Activated CD8-positive, alpha-beta memory T cell treated with anti-CD3 and anti-CD28 coated beads, Interleukin-2, amount 10 ng/mL, durations not matched to agents 7 days and 5 days (primary cell): ENCODE measurements around the gene RNASET2. TPM values are rescaled to one million over a fixed set of nuclear protein-coding genes. Genes with fewer than 3 reads are reported as not detected.

ENCODE experiments used
- ATAC-seq: fragments of 150-1000 bp; cut with Tn5 transposase; one replicate; pipeline ENCODE4 v1.10.0; 2021; ENCODE audit warnings: moderate library complexity
- CTCF ChIA-PET: fragments of 350-600 bp; sonication (Branson Sonifier 250); formaldehyde crosslinking; loops from one replicate; lab custom pipeline; 2021; ENCODE audit warnings: antibody characterized with exemption; lab: Charles Lee
- DNase-seq: peaks from one replicate; pipeline ENCODE4 v3.0.0-alpha.2; 2020
- H3K27ac Mint-ChIP-seq: one replicate; pipeline ENCODE4 v1.8.0; 2021; ENCODE audit warnings: mild to moderate bottlenecking, mixed read lengths
- H3K27me3 Mint-ChIP-seq: one replicate; pipeline ENCODE4 v1.8.0; 2021; ENCODE audit warnings: mixed read lengths
- H3K36me3 Mint-ChIP-seq: one replicate; pipeline ENCODE4 v1.8.0; 2021; ENCODE audit warnings: mild to moderate bottlenecking, mixed read lengths
- H3K4me1 Mint-ChIP-seq: one replicate; pipeline ENCODE4 v1.8.0; 2021; ENCODE audit warnings: mixed read lengths
- H3K4me3 Mint-ChIP-seq: one replicate; pipeline ENCODE4 v1.8.0; 2021; ENCODE audit warnings: mild to moderate bottlenecking, moderate library complexity, mixed read lengths
- H3K9me3 Mint-ChIP-seq: one replicate; pipeline ENCODE4 v1.8.0; 2022; ENCODE audit warnings: low read depth, mixed read lengths
- total RNA-seq, 2 experiments: library from RNA; stranded (reverse); gene quantifications; one replicate each; pipeline ENCODE4 v1.2.3, GENCODE V29; 2021

The RNASET2 gene
- total RNA-seq, 2 experiments from 2014 or later, result 28.8 to 46.6 TPM

DNA sequence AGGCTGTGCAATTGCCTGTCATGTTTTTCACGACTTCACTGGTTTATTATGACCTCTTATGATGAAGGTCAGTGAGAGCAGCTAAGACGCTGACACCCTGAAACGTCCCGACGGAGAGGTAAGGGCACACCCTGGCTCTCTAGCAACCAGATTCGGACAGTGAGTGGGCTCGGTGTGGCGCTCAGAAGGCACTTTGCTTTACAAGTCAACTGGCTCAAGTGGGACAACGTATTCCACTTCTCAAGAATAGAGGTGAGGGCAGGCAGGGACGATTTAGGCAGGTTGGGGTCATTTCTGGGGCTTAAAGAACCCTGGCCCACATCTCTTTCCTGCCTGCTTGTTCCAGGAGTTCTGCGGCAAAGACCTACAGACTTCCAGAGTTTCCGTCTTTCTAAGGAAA, 18.2 kb downstream of the RNASET2 start:
- DNase-seq (no peak), ATAC-seq (no peak)
- H3K4me1 Mint-ChIP-seq, result no peaks in the 10 kb centered on the region
- H3K9me3 Mint-ChIP-seq, result no peaks in the 10 kb centered on the region
- H3K4me3 Mint-ChIP-seq, result no peak overlapping the region
- peaks cover 5% of the 10 kb centered on the region for H3K36me3 Mint-ChIP-seq
- CTCF ChIA-PET, result interaction anchor here (1.1 kb wide), 1 partner anchor 13 kb away, joined by 3 read pairs; no protein-coding TSS in a partner anchor
- no peaks in the 10 kb centered on the region for H3K27me3 Mint-ChIP-seq
- no peak overlapping the region for H3K27ac Mint-ChIP-seq

DNA sequence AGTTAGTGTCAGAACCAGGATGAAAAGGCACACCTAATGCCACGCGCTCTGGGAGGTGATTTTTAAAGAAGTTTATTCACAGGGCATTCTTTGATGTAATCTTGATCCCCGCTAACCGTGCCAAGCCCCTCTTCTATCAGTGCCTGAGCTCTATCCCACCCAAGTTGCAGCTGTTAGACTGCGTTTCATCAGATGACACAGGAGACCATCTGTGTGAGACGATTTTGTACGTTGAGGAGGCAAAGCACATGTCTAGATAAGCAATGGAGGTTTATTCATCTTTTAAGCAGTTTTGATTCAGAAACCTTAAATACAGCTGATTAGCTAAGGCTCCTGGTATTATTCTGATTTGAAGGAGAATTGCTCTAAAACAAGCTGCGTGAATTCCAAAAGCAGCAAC, 18.6 kb downstream of the RNASET2 start:
- Mint-ChIP-seq H3K4me3 (no peak overlapping the region), H3K27ac (no peak overlapping the region), H3K36me3 (peaks cover 5% of the 10 kb centered on the region), H3K9me3 (no peaks in the 10 kb centered on the region), H3K27me3 (no peaks in the 10 kb centered on the region), H3K4me1 (no peaks in the 10 kb centered on the region)
- DNase-seq (no peak), ATAC-seq (no peak)
- CTCF ChIA-PET, result interaction anchor here (1.1 to 1.6 kb wide), 3 partner anchors 13 to 162 kb away, joined by 3 to 4 read pairs (median 3); no protein-coding TSS in a partner anchor

DNA sequence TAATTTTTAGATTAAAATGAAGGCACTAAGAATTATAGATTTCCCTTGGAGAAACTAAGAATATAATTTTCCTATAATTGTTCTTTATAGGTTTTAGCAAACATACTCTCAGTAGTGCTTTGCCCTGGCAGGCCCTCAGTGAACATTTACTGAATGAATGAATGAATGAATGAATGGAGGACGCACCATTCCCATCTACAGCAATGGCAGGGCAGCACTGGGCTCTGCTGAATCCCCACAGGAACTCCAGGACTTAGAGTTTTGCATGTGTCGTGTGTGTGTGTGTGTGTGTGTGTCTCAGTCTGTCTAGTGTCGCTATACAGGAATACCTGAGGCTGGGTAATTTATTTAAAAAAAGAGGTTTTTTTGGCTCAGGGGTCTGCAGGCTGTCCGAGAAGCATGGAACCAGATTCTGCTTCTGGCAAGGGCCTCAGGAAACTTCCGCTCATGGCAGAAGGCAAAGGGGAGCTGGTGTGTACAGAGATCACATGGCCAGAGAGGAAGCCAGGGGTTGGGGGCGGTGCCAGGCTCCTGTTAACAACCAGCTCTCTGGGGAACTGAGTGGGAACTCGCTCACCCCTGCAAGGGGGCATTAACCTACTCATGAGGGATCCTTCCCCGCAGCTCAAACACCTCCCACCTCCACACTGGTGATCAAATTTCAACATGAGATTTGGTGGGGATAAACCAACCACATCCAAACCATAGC, 20.1 kb downstream of the RNASET2 start:
- H3K9me3 Mint-ChIP-seq, result no peaks in the 10 kb centered on the region
- no peaks in the 10 kb centered on the region for H3K4me1 Mint-ChIP-seq
- H3K36me3 Mint-ChIP-seq, result peaks cover 5% of the 10 kb centered on the region
- CTCF ChIA-PET, result interaction anchor here (1.3 to 1.6 kb wide), 2 partner anchors 149 to 160 kb away, joined by 3 to 4 read pairs; no protein-coding TSS in a partner anchor
- no peaks in the 10 kb centered on the region for H3K27me3 Mint-ChIP-seq
- no peak overlapping the region for H3K27ac Mint-ChIP-seq
- peak; percentile 7 for DNase-seq
- no peak overlapping the region for H3K4me3 Mint-ChIP-seq
- ATAC-seq, result no peak

DNA sequence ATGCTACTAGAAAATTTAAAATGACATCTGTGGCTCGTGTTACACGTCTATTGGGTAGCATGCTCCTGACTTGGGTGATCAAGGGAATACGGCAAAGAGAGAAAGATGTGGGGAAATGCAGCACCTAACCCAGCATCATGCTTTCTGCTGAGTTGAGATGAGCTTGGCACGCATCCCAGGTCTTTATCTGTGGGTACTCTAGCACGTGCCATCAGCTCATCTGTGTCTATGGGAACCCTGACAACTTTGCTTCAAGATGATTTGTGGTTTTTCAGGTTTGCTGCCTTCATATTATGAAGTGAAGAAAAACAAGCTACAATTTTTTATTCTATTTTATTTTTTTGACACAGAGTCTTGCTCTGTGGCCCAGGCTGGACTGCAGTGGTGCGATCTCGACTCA, 21.0 kb downstream of the RNASET2 start:
- no peaks in the 10 kb centered on the region for H3K4me1 Mint-ChIP-seq
- peaks cover 9% of the 10 kb centered on the region for H3K36me3 Mint-ChIP-seq
- ATAC-seq (no peak), DNase-seq (no peak)
- no peaks in the 10 kb centered on the region for H3K9me3 Mint-ChIP-seq
- no peaks in the 10 kb centered on the region for H3K27me3 Mint-ChIP-seq
- CTCF ChIA-PET, result interaction anchor here (0.8 kb wide), 1 partner anchor 16 kb away, joined by 3 read pairs; no protein-coding TSS in a partner anchor
- H3K27ac Mint-ChIP-seq, result no peak overlapping the region
- H3K4me3 Mint-ChIP-seq, result no peak overlapping the region

DNA sequence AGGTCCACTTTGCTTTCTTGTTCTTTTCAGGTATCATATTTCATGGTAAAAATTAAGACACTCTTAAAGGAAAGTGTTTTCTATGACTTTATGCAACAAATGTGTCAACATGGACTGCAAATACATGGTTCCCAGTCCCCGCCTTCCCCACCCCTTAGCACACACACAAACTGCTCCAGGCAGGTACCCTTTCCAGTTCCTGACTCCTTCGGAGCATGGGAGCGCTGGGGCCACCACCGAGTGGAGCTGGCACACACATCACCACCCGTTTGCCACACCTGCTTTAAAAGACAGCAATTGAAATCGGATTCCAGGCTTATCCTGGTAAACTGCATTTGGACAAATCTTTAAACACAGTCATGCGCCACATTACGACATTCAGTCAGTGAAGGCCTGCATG, 22.2 kb downstream of the RNASET2 start:
- peaks cover 11% of the 10 kb centered on the region for H3K36me3 Mint-ChIP-seq
- H3K27ac Mint-ChIP-seq, result no peak overlapping the region
- ATAC-seq, result no peak
- DNase-seq, result peak; percentile 34
- no peak overlapping the region for H3K4me3 Mint-ChIP-seq
- CTCF ChIA-PET, result interaction anchor here (0.9 to 1.4 kb wide), 2 partner anchors 17 to 22 kb away, joined by 3 read pairs; partner anchors contain the start of gene RNASET2
- no peaks in the 10 kb centered on the region for H3K27me3 Mint-ChIP-seq
- H3K4me1 Mint-ChIP-seq, result no peaks in the 10 kb centered on the region
- H3K9me3 Mint-ChIP-seq, result no peaks in the 10 kb centered on the region

DNA sequence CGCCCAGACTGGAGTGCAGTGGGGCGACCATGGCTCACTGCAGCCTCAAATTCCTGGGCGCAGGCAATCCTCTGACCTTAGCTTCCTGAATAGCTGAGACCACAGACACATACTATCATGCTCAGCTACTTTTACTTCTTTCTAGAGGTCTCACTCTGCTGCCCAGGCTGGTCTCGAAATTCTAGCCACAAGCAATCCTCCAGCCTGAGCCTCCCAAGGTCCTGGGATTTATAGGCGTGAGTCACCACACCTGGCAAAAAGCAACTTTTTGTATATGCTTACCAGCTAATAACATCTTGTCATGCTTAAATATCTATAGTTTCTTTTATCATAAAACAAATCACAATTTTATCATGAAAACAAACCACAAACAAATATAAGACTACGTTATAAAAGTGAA, 23.0 kb downstream of the RNASET2 start:
- Mint-ChIP-seq H3K36me3 (peaks cover 11% of the 10 kb centered on the region), H3K4me1 (no peaks in the 10 kb centered on the region), H3K9me3 (no peaks in the 10 kb centered on the region), H3K27ac (no peak overlapping the region), H3K4me3 (no peak overlapping the region), H3K27me3 (no peaks in the 10 kb centered on the region)
- CTCF ChIA-PET, result interaction anchor here (0.9 to 1.4 kb wide), 2 partner anchors 18 to 23 kb away, joined by 3 read pairs; partner anchors contain the start of gene RNASET2
- ATAC-seq (no peak), DNase-seq (peak; percentile 16)

DNA sequence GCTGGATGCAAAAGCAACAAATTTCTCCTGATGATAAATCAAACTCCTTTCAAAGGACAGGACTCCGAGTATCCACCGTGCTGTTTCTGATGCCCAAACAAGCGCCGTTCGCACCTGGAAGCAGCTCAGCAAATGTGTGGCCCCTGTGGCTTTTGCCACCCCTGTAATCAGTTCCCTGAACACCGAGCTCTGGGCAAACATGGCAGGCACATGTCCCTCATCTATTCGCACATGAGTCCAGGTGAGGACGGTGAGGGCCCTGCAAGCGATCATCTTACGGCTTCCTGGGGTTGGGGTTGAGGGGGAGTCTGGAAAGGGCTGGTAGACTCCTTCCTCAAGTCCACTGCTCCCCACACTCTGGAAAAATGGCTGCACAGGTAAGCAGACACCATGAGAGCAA, 23.7 kb downstream of the RNASET2 start:
- H3K27me3 Mint-ChIP-seq, result no peaks in the 10 kb centered on the region
- H3K9me3 Mint-ChIP-seq, result no peaks in the 10 kb centered on the region
- H3K27ac Mint-ChIP-seq, result no peak overlapping the region
- H3K36me3 Mint-ChIP-seq, result peaks cover 9% of the 10 kb centered on the region
- no peak overlapping the region for H3K4me3 Mint-ChIP-seq
- DNase-seq (peak; percentile 21), ATAC-seq (no peak)
- no peaks in the 10 kb centered on the region for H3K4me1 Mint-ChIP-seq
- CTCF ChIA-PET, result interaction anchor here (1.4 kb wide), 1 partner anchor 24 kb away, joined by 3 read pairs; the partner anchor contains the start of gene RNASET2

DNA sequence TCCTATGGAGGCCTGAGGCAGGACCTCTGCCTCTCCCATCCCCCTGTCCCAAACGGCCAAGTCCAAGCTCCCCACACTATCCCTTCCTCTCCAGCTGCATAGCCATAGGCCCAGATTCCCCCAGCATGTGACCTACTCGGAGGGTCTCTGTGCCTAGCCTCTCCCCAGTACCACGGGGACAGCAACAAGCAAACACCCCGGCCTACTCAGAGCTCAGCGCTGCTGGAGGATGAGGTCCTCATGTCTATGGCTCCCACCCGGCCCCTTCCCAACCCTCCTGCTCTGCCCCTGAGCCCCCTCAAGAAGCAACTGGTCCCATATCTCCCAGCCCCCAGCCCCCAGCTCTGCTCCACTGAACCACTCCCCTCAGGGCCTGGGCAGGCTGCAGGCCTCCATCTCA, 24.2 kb downstream of the RNASET2 start:
- Mint-ChIP-seq H3K4me3 (no peak overlapping the region), H3K27me3 (no peaks in the 10 kb centered on the region), H3K9me3 (no peaks in the 10 kb centered on the region), H3K4me1 (no peaks in the 10 kb centered on the region), H3K36me3 (peaks cover 7% of the 10 kb centered on the region), H3K27ac (no peak overlapping the region)
- CTCF ChIA-PET, result interaction anchor here (0.6 kb wide), 1 partner anchor 9 kb away, joined by 4 read pairs; no protein-coding TSS in a partner anchor
- DNase-seq (peak; percentile 31), ATAC-seq (no peak)

DNA sequence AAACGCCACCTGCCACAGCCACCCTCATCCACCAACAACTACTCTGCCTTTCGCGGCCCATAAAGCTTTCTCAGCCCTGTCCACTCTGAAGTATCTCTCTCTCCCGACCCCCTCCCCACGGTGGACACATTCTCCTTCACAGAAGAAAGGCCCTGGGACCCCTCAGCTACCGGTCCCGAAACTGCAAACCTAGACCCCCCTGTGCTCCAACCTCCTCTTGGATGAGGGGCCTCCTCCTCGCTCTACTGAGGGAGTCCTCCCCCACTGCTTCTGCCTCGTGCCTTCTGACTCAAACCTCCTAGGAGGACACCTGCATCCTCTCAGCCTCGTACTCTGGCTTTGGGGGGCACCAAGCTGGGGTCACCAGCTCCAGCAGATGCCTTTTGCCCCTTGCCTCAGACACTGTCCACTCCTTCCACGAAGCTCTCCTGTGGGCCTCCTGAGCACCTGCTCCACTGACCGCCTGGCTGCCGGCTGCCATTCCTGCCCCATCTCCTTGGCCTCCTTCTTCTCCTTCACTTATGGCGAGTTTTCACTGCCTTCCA, 24.9 kb downstream of the RNASET2 start:
- DNase-seq (peak; percentile 35), ATAC-seq (no peak)
- Mint-ChIP-seq H3K9me3 (no peaks in the 10 kb centered on the region), H3K4me1 (no peaks in the 10 kb centered on the region), H3K27me3 (no peaks in the 10 kb centered on the region), H3K36me3 (peaks cover 7% of the 10 kb centered on the region), H3K27ac (no peak overlapping the region), H3K4me3 (no peak overlapping the region)
- CTCF ChIA-PET, result interaction anchor here (0.6 kb wide), 1 partner anchor 10 kb away, joined by 4 read pairs; no protein-coding TSS in a partner anchor

DNA sequence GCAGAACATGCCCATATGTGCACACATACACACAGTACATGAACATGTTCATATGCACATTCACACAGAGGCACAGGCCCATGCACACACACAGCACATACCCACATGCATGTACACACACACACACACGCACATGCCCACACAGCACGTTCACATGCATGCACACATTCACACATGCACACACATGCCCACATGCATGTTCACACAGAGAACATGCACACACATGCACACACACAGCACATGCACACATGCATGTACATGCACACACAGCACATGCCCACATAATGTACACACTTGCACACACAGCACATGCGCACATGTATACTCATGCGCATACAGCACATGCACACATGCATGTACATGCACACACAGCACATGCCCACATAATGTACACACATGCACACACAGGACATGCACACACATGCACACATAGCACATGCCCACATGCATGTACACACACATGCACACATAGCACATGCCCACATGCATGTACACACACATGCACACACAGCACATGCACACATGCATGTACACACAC, 25.9 kb downstream of the RNASET2 start:
- ATAC-seq (no peak), DNase-seq (peak; percentile 5)
- CTCF ChIA-PET, result no interaction called here
- H3K36me3 Mint-ChIP-seq, result peaks cover 7% of the 10 kb centered on the region
- no peaks in the 10 kb centered on the region for H3K4me1 Mint-ChIP-seq
- H3K4me3 Mint-ChIP-seq, result no peak overlapping the region
- no peaks in the 10 kb centered on the region for H3K9me3 Mint-ChIP-seq
- H3K27ac Mint-ChIP-seq, result no peak overlapping the region
- no peaks in the 10 kb centered on the region for H3K27me3 Mint-ChIP-seq

DNA sequence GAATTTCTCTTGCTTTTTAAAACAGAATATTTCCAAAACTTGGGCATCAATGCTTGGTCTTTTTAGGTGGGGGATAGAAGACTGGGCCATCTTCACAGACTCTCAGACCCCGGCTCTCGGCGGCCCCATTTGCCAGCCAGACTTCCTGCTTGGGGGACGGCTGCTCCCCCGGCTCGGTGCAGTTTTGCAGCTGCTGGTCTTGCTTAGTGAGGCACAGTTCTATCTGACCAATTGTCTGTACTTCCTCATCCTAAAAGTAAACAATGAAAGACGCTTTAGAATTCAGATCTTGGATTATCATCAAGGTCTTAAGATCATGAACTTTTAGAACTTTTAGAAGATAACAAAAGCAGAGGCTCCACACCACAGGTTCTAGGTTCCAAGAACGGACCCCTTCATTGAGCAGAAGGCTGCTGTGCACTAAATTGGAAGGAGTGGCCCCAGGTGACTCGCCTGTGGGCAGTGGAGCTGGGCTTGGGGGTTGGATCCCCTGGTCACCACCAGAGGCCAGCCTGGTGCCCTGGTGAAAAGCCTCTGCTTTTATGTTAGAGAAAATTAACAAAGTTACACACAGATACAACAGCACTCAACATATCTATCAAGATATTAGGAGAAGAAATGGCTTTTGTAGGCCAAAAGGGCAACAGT, 26.7 kb downstream of the RNASET2 start:
- Mint-ChIP-seq H3K9me3 (no peaks in the 10 kb centered on the region), H3K27ac (no peak overlapping the region), H3K4me3 (no peak overlapping the region), H3K4me1 (no peaks in the 10 kb centered on the region), H3K27me3 (no peaks in the 10 kb centered on the region), H3K36me3 (peaks cover 7% of the 10 kb centered on the region)
- ATAC-seq, result no peak
- DNase-seq, result peak; percentile 34
- CTCF ChIA-PET, result no interaction called here

DNA sequence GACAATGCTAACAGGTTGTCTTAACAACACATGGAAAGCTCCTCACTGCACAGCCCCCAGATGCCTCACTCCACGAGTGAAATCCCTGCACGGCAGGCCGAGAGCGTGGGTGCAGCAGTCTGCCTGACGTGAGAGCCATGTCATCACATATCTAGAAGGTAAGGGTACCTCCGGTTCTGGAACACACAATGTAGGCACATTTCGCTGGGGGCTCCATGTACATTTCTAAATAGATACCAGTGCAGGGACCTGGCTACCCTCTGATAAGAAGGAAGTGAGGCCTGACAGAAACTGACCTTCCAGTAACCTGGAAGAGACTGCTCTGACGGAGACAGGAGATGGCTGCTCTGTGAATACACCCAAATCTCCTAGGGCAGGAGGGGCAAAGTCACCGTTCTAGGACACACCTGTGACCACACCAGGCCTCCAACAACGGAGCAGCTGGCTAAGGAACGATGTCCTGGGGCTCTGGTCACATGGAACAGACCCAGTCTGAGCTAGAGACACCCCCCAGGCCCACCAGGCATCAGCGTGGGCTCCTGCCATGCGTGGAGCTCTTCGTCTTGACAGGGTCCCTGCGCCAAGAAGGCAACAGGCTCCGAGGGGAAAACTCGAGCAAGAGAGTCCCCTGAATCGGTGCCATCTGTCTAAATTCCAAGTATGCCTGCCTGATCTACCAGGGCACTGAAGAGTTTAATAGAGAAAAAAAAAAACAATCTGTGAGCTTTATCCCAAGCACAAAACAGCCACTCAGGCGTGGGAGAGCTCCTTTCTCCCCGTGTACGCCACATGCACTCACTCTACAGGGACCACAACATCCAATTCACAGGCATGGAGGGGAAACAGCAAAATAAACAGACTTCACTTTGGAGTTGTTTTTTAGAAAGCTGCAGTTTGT, 27.5 kb downstream of the RNASET2 start:
- ATAC-seq, result no peak
- no peaks in the 10 kb centered on the region for H3K27me3 Mint-ChIP-seq
- peaks cover 6% of the 10 kb centered on the region for H3K36me3 Mint-ChIP-seq
- H3K9me3 Mint-ChIP-seq, result no peaks in the 10 kb centered on the region
- no peak overlapping the region for H3K27ac Mint-ChIP-seq
- CTCF ChIA-PET, result no interaction called here
- DNase-seq, result peak; percentile 37
- H3K4me3 Mint-ChIP-seq, result no peak overlapping the region
- no peaks in the 10 kb centered on the region for H3K4me1 Mint-ChIP-seq
